ENCODE results near the gene ADPRHL1. TPM values are rescaled to one million over a fixed set of nuclear protein-coding genes. Genes with fewer than 3 reads are reported as not detected.
A peak's percentile ranks its signal among the peaks of the same experiment; 100 is the strongest.
"Not testable (repeated sequence)": the region's sequence is repeated elsewhere in the genome, so short reads cannot be mapped to it uniquely, and the experiment has no call there.

ADPRHL1 gene
- total RNA-seq, 1 donor from 2014 or later: 0.22 TPM

- DNase-seq (ENCODE audit: low spot score): no peak
- Histone ChIP-seq H3K9ac (no peak overlapping the region), H2AFZ (replicated peaks) (no peak overlapping the region), H4K20me1 (ENCODE audit: low read depth) (no peaks in the 10 kb centered on the region), H3K4me2 (no peak overlapping the region), H3F3A (ENCODE audit: low read depth) (peaks cover 33% of the 10 kb centered on the region), H3K79me2 (ENCODE audit: low read depth) (peaks cover 30% of the 10 kb centered on the region), H3K9me3 (ENCODE audit: low read depth) (no peaks in the 10 kb centered on the region), H3K27me3 (no peaks in the 10 kb centered on the region), H3K36me3 (no peaks in the 10 kb centered on the region), H3K4me1 (peaks cover 14% of the 10 kb centered on the region), H3K4me3 (no peak overlapping the region), H3K27ac (peak overlapping the region; percentile 73)
- Mint-ChIP-seq H3K4me3 (no peak overlapping the region), H3K36me3 (peaks cover 56% of the 10 kb centered on the region), H3K4me1 (peaks cover 26% of the 10 kb centered on the region), H3K27ac (no peak overlapping the region), H3K27me3 (ENCODE audit: insufficient read depth, low read depth) (peaks cover 3% of the 10 kb centered on the region), H3K9me3 (peaks cover 10% of the 10 kb centered on the region)
- no peak for TF ChIP-seq EZH2phosphoT487 (IDR thresholded peaks at IDR 0.05)
- no peak for TF ChIP-seq CTCF (IDR thresholded peaks at IDR 0.05)
- no peak for TF ChIP-seq EZH2 (IDR thresholded peaks at IDR 0.05)
These were observed 19.2 kb upstream of the ADPRHL1 start for GRCh38 chr13:113472355-113473025.

- Histone ChIP-seq H3K9me3 (ENCODE audit: low read depth) (no peaks in the 10 kb centered on the region), H3K36me3 (peaks cover 3% of the 10 kb centered on the region), H2AFZ (replicated peaks) (no peak overlapping the region), H3K27me3 (no peaks in the 10 kb centered on the region), H3F3A (ENCODE audit: low read depth) (peaks cover 33% of the 10 kb centered on the region), H3K27ac (no peak overlapping the region), H3K4me3 (no peak overlapping the region), H3K4me2 (no peak overlapping the region), H4K20me1 (ENCODE audit: low read depth) (no peaks in the 10 kb centered on the region), H3K9ac (no peak overlapping the region), H3K79me2 (ENCODE audit: low read depth) (peaks cover 37% of the 10 kb centered on the region), H3K4me1 (peaks cover 14% of the 10 kb centered on the region)
- Mint-ChIP-seq H3K27ac (no peak overlapping the region), H3K9me3 (peaks cover 10% of the 10 kb centered on the region), H3K36me3 (peaks cover 54% of the 10 kb centered on the region), H3K4me3 (no peak overlapping the region), H3K27me3 (ENCODE audit: insufficient read depth, low read depth) (peaks cover 3% of the 10 kb centered on the region), H3K4me1 (peaks cover 26% of the 10 kb centered on the region)
- TF ChIP-seq CTCF (IDR thresholded peaks at IDR 0.05): no peak
- no peak for TF ChIP-seq EZH2phosphoT487 (IDR thresholded peaks at IDR 0.05)
- no peak for TF ChIP-seq EZH2 (IDR thresholded peaks at IDR 0.05)
- peak; percentile 24 for DNase-seq (ENCODE audit: low spot score)
These were observed 18.6 kb upstream of the ADPRHL1 start for GRCh38 chr13:113471844-113472243.

- H3K4me1 Mint-ChIP-seq: peaks cover 26% of the 10 kb centered on the region
- not testable (repeated sequence) for H3K4me2 ChIP-seq; H3K27me3 Mint-ChIP-seq (ENCODE audit: insufficient read depth, low read depth); H3K27ac Mint-ChIP-seq; H3K36me3 ChIP-seq; H3K4me3 ChIP-seq; H3K9me3 ChIP-seq (ENCODE audit: low read depth); DNase-seq (ENCODE audit: low spot score); H2AFZ ChIP-seq (replicated peaks); H3K9ac ChIP-seq; H3K4me3 Mint-ChIP-seq; H3K27me3 ChIP-seq; H3K27ac ChIP-seq; H4K20me1 ChIP-seq (ENCODE audit: low read depth)
- Histone ChIP-seq H3K79me2 (ENCODE audit: low read depth) (peaks cover 37% of the 10 kb centered on the region), H3K4me1 (peaks cover 14% of the 10 kb centered on the region), H3F3A (ENCODE audit: low read depth) (peaks cover 33% of the 10 kb centered on the region)
- H3K9me3 Mint-ChIP-seq: peaks cover 10% of the 10 kb centered on the region
- H3K36me3 Mint-ChIP-seq: peaks cover 46% of the 10 kb centered on the region
These were observed 17.4 kb upstream of the ADPRHL1 start for GRCh38 chr13:113470635-113471163.

GRCh38 chr13:113470073-113470472 is 16.8 kb upstream of the ADPRHL1 start:
- peaks cover 37% of the 10 kb centered on the region for H3K79me2 ChIP-seq (ENCODE audit: low read depth)
- H3K4me2 ChIP-seq: no peak overlapping the region
- H3K4me3 ChIP-seq: no peak overlapping the region
- H3K4me1 ChIP-seq: peaks cover 14% of the 10 kb centered on the region
- H3K27ac ChIP-seq: no peak overlapping the region
- no peaks in the 10 kb centered on the region for H3K9me3 ChIP-seq (ENCODE audit: low read depth)
- H3K27me3 ChIP-seq: no peaks in the 10 kb centered on the region
- Mint-ChIP-seq H3K36me3 (peaks cover 43% of the 10 kb centered on the region), H3K9me3 (peaks cover 10% of the 10 kb centered on the region), H3K27me3 (ENCODE audit: insufficient read depth, low read depth) (no peaks in the 10 kb centered on the region), H3K4me3 (no peak overlapping the region), H3K27ac (peak overlapping the region; percentile 38), H3K4me1 (peaks cover 26% of the 10 kb centered on the region)
- H3F3A ChIP-seq (ENCODE audit: low read depth): peaks cover 33% of the 10 kb centered on the region
- H4K20me1 ChIP-seq (ENCODE audit: low read depth): no peaks in the 10 kb centered on the region
- no peak overlapping the region for H2AFZ ChIP-seq (replicated peaks)
- H3K9ac ChIP-seq: no peak overlapping the region
- TF ChIP-seq EZH2phosphoT487 (IDR thresholded peaks at IDR 0.05) (no peak), EZH2 (IDR thresholded peaks at IDR 0.05) (no peak), CTCF (IDR thresholded peaks at IDR 0.05) (no peak)
- no peak for DNase-seq (ENCODE audit: low spot score)
- peaks cover 3% of the 10 kb centered on the region for H3K36me3 ChIP-seq
